K562 (cell line): ENCODE measurements around the gene SPNS2.

Source experiments
- NR2C1 ChIP-seq, 2 experiments: fragments of 450-650 bp; IDR thresholded peaks; 2 replicates each; pipeline ENCODE4 v1.6.1; 2017; ENCODE audit warnings: mild to moderate bottlenecking in 2 of 2, antibody characterized with exemption in 1 of 2, inconsistent platforms in 1 of 2, missing compliant biosample characterization in 1 of 2, missing genetic modification characterization in 1 of 2
- TAF15 ChIP-seq: fragments of 200-400 bp; formaldehyde crosslinking; IDR thresholded peaks from 2 replicates; pipeline ENCODE4 v1.6.1; 2017; ENCODE audit warnings: mild to moderate bottlenecking, low read depth, low read length, moderate library complexity
- ZNF764 ChIP-seq: fragments of 250-450 bp; sonication (Bioruptor Pico); IDR thresholded peaks from 2 replicates; pipeline ENCODE4 v1.4.0; 2020; ENCODE audit warnings: low read depth, mild to moderate bottlenecking, moderate library complexity
- TF ChIP-seq, protein P1 (sequence below): sonication (generic); formaldehyde crosslinking; IDR thresholded peaks from 2 replicates; pipeline ENCODE4 v1.8.1; 2023; ENCODE audit warnings: mild to moderate bottlenecking, missing genetic modification reagents
- TF ChIP-seq, protein P2 (sequence below), 2 experiments: IDR thresholded peaks in 1 of 2; conservative IDR thresholded peaks in 1 of 2; 2 replicates each; pipeline ENCODE4 v1.6.1; 2016; ENCODE audit warnings: low read depth in 2 of 2, mild to moderate bottlenecking in 1 of 2, missing compliant biosample characterization in 1 of 2, missing genetic modification characterization in 1 of 2, moderate library complexity in 1 of 2

DNA sequence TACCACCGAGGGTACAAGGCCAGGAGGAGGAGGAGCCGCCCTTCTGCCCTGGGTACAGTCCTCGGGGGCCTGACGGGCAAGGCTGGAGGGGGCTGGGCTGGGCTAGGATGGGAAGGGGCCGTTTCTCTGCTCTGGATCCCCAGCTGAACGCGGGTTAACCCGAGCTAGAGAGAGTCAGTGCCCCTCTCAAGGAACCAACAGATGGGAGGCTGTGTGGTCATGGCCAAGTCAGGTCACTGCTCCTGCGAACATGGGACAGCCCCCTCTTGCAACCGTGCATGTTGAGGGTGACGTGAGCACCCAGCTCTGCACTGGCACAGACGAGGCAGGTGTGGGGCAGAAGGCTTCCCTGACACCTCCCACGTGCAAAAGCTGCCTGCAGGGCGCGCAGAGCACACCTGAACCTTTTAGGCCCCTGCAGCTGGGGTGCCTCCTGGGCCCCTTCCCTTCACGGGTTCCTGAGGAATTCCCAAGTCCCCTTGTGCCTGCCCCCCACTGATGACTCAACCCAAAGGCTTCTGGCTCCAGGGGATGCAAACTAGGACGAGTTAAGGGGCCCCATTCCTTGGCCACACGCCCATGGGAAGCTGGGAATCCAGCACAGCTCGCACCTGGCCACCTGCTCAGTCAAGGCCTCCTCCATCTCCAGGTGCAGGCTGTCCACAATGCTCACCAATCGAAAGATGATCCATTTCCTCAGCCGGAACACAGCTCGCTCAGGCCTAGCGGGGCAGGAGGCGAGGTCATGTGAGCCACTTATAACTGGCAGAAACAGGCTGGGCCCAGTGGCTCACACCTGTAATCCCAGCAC, 50.2 kb downstream of the SPNS2 start:
- TF ChIP-seq, protein P1, sequence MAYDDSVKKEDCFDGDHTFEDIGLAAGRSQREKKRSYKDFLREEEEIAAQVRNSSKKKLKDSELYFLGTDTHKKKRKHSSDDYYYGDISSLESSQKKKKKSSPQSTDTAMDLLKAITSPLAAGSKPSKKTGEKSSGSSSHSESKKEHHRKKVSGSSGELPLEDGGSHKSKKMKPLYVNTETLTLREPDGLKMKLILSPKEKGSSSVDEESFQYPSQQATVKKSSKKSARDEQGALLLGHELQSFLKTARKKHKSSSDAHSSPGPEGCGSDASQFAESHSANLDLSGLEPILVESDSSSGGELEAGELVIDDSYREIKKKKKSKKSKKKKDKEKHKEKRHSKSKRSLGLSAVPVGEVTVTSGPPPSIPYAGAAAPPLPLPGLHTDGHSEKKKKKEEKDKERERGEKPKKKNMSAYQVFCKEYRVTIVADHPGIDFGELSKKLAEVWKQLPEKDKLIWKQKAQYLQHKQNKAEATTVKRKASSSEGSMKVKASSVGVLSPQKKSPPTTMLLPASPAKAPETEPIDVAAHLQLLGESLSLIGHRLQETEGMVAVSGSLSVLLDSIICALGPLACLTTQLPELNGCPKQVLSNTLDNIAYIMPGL = no peak
- TF ChIP-seq, protein P2, sequence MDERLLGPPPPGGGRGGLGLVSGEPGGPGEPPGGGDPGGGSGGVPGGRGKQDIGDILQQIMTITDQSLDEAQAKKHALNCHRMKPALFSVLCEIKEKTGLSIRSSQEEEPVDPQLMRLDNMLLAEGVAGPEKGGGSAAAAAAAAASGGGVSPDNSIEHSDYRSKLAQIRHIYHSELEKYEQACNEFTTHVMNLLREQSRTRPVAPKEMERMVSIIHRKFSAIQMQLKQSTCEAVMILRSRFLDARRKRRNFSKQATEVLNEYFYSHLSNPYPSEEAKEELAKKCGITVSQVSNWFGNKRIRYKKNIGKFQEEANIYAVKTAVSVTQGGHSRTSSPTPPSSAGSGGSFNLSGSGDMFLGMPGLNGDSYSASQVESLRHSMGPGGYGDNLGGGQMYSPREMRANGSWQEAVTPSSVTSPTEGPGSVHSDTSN (CRISPR knock-in tag; IDR thresholded peaks at IDR 0.05; ENCODE audit: low read depth) = no peak
- TF ChIP-seq, protein P2 (tag; conservative IDR thresholded peaks at IDR 0.05; ENCODE audit: low read depth) = no peak
- TF ChIP-seq NR2C1 (IDR thresholded peaks at IDR 0.05) (no peak), NR2C1 (tag; IDR thresholded peaks at IDR 0.05) (no peak), TAF15 (no peak), ZNF764 (CRISPR knock-in tag) (no peak)
